NB4 (cell line): ENCODE measurements around the gene ABCG1.

ENCODE experiments used
- CTCF ChIP-seq: IDR thresholded peaks from one replicate; pipeline ENCODE4 v1.5.1; 2012; ENCODE audit warnings: low read depth, low read length
- MAX ChIP-seq: IDR thresholded peaks from 2 replicates; pipeline ENCODE4 v1.6.1; 2011; ENCODE audit warnings: low read depth, low read length
- POLR2A ChIP-seq: IDR thresholded peaks from 2 replicates; pipeline ENCODE4 v1.6.1; 2011; ENCODE audit warnings: mild to moderate bottlenecking; ENCODE audit not compliant: insufficient read length; ENCODE audit errors: extremely low read depth

GRCh38 chr21:42279341-42279871, 60.5 kb downstream of the ABCG1 start:
- TF ChIP-seq CTCF (no peak), POLR2A (no peak), MAX (no peak)
